HG03135 (cell line): Measurements from ENCODE around the gene JKAMP.
A peak's percentile ranks its signal among the peaks of the same experiment; 100 is the strongest.

Source experiments
- ATAC-seq: cut with Tn5 transposase; IDR thresholded peaks from one replicate; pipeline ENCODE4 v1.9.1; 2021; ENCODE audit warnings: mild to moderate bottlenecking, moderate library complexity; ENCODE audit not compliant: unreplicated experiment

JKAMP gene

GRCh38 chr14:59481407-59481806 is 2.9 kb upstream of the JKAMP start:
- no peak for ATAC-seq

GRCh38 chr14:59481871-59482540 is 2.3 kb upstream of the JKAMP start:
- ATAC-seq = no peak

GRCh38 chr14:59482541-59483331 is 1.6 kb upstream of the JKAMP start:
- no peak for ATAC-seq

GRCh38 chr14:59483363-59483762 is 954 bp upstream of the JKAMP start:
- no peak for ATAC-seq

GRCh38 chr14:59484639-59485175 is 390 bp downstream of the JKAMP start:
- peak; percentile 44 for ATAC-seq

GRCh38 chr14:59490756-59491155 is 6.4 kb downstream of the JKAMP start:
- no peak for ATAC-seq

- no peak for ATAC-seq
Measured at GRCh38 chr14:59492384-59492783, 8.1 kb downstream of the JKAMP start.

GRCh38 chr14:59500732-59501131 is 16.4 kb downstream of the JKAMP start:
- ATAC-seq = no peak

GRCh38 chr14:59503256-59503655 is 18.9 kb downstream of the JKAMP start:
- ATAC-seq = no peak

GRCh38 chr14:59507063-59507751 is 22.9 kb downstream of the JKAMP start:
- peak; percentile 64 for ATAC-seq

- no peak for ATAC-seq
Measured at GRCh38 chr14:59507752-59508103, 23.4 kb downstream of the JKAMP start.

GRCh38 chr14:59509101-59509500 is 24.8 kb downstream of the JKAMP start:
- no peak for ATAC-seq

- ATAC-seq = no peak
Measured at GRCh38 chr14:59510001-59510400, 25.7 kb downstream of the JKAMP start.

GRCh38 chr14:59510966-59511365 is 26.6 kb downstream of the JKAMP start:
- ATAC-seq = no peak

- ATAC-seq = no peak
Measured at GRCh38 chr14:59511916-59512575, 27.7 kb downstream of the JKAMP start.

- ATAC-seq = no peak
Measured at GRCh38 chr14:59520224-59520623, 35.9 kb downstream of the JKAMP start.

- no peak for ATAC-seq
Measured at GRCh38 chr14:59529189-59529588, 44.9 kb downstream of the JKAMP start.

- no peak for ATAC-seq
Measured at GRCh38 chr14:59530349-59530748, 46.0 kb downstream of the JKAMP start.

GRCh38 chr14:59532419-59532818 is 48.1 kb downstream of the JKAMP start:
- no peak for ATAC-seq

- no peak for ATAC-seq
Measured at GRCh38 chr14:59534361-59534987, 50.2 kb downstream of the JKAMP start.

GRCh38 chr14:59537476-59537875 is 53.2 kb downstream of the JKAMP start:
- no peak for ATAC-seq
